Neural cell (in vitro differentiated cells): ENCODE data around the gene CA6. TPM values are rescaled to one million over a fixed set of nuclear protein-coding genes. Genes with fewer than 3 reads are reported as not detected.
"Not testable (repeated sequence)": the region's sequence is repeated elsewhere in the genome, so short reads cannot be mapped to it uniquely, and the experiment has no call there.

Experiments
- H2AFZ ChIP-seq: fragments of 200-600, 300-800 bp; sonication (generic), shearing (Covaris generic); 2 replicates; pipeline ENCODE4 v1.6.0; 2014; ENCODE audit warnings: low read depth, mild to moderate bottlenecking, antibody characterized with exemption, low read length, moderate library complexity
- H3F3A ChIP-seq: fragments of 200-600 bp; shearing (Covaris generic); 2 replicates; pipeline ENCODE4 v1.6.1; 2016; ENCODE audit warnings: mild to moderate bottlenecking, moderate library complexity, mixed read lengths, antibody characterized with exemption, low read length; ENCODE audit not compliant: insufficient read depth, poor library complexity, severe bottlenecking
- H3K27ac ChIP-seq: fragments of 200-600, 300-800 bp; sonication (generic), shearing (Covaris generic); 2 replicates; pipeline ENCODE4 v1.5.1; 2014; ENCODE audit warnings: mild to moderate bottlenecking, low read length, moderate library complexity
- H3K27me3 ChIP-seq: fragments of 300-800, 200-600 bp; sonication (generic), shearing (Covaris generic); 2 replicates; pipeline ENCODE4 v1.6.0; 2014; ENCODE audit warnings: mild to moderate bottlenecking, low read depth, low read length, moderate library complexity; ENCODE audit not compliant: insufficient read depth
- H3K36me3 ChIP-seq: fragments of 300-800, 200-600 bp; sonication (generic), shearing (Covaris generic); 2 replicates; pipeline ENCODE4 v1.5.1; 2014; ENCODE audit warnings: mild to moderate bottlenecking, antibody characterized with exemption, low read length, moderate library complexity; ENCODE audit not compliant: insufficient read depth
- H3K4me2 ChIP-seq: fragments of 300-800, 200-600 bp; sonication (generic), shearing (Covaris generic); 2 replicates; pipeline ENCODE4 v1.6.0; 2014; ENCODE audit warnings: mild to moderate bottlenecking, low read length
- H3K4me3 ChIP-seq: fragments of 300-800, 200-600 bp; sonication (generic), shearing (Covaris generic); 2 replicates; pipeline ENCODE4 v1.5.1; 2014; ENCODE audit warnings: mild to moderate bottlenecking, low read length, moderate library complexity
- H3K79me2 ChIP-seq: fragments of 200-600 bp; shearing (Covaris generic); replicated peaks from 2 replicates; pipeline ENCODE4 v1.6.0; 2014; ENCODE audit warnings: mild to moderate bottlenecking, low read length, moderate library complexity; ENCODE audit not compliant: insufficient read depth
- H3K9ac ChIP-seq: fragments of 300-800, 200-600 bp; sonication (generic), shearing (Covaris generic); 2 replicates; pipeline ENCODE4 v1.6.1; 2016; ENCODE audit warnings: mild to moderate bottlenecking, low read length, mixed read lengths
- H3K9me2 ChIP-seq: fragments of 200-600 bp; shearing (Covaris generic); 2 replicates; pipeline ENCODE4 v1.6.1; 2016; ENCODE audit warnings: mild to moderate bottlenecking, low read length, mixed read lengths; ENCODE audit not compliant: insufficient read depth
- H3K9me3 ChIP-seq: fragments of 200-600, 300-800 bp; sonication (generic), shearing (Covaris generic); 2 replicates; pipeline ENCODE4 v1.6.1; 2016; ENCODE audit warnings: mild to moderate bottlenecking, mixed run types, low read length, moderate library complexity, mixed read lengths
- H4K20me1 ChIP-seq: fragments of 200-600 bp; shearing (Covaris generic); 2 replicates; pipeline ENCODE4 v1.6.1; 2016; ENCODE audit warnings: mild to moderate bottlenecking, mixed run types; ENCODE audit not compliant: insufficient read depth
- EP300 ChIP-seq: fragments of 450-650 bp; conservative IDR thresholded peaks from 2 replicates; pipeline ENCODE4 v1.6.1; 2014; ENCODE audit warnings: antibody characterized with exemption, mild to moderate bottlenecking, moderate library complexity; ENCODE audit not compliant: poor library complexity, severe bottlenecking
- EZH2 ChIP-seq: fragments of 200-600, 300-800 bp; shearing (Covaris generic), sonication (generic); IDR thresholded peaks from 2 replicates; pipeline ENCODE4 v1.6.1; 2014; ENCODE audit warnings: antibody characterized with exemption, low read length, borderline replicate concordance, mild to moderate bottlenecking; ENCODE audit not compliant: insufficient read depth, poor library complexity, severe bottlenecking
- MXI1 ChIP-seq: fragments of 450-650 bp; conservative IDR thresholded peaks from 2 replicates; pipeline ENCODE4 v1.6.1; 2014; ENCODE audit warnings: antibody characterized with exemption, mild to moderate bottlenecking; ENCODE audit not compliant: poor library complexity, severe bottlenecking
- POLR2AphosphoS5 ChIP-seq: IDR thresholded peaks from 2 replicates; pipeline ENCODE4 v1.6.1; 2012
- RAD21 ChIP-seq: fragments of 450-650 bp; conservative IDR thresholded peaks from 2 replicates; pipeline ENCODE4 v1.6.1; 2014; ENCODE audit warnings: antibody characterized with exemption, mild to moderate bottlenecking, moderate library complexity
- SMC3 ChIP-seq: fragments of 450-650 bp; conservative IDR thresholded peaks from 2 replicates; pipeline ENCODE4 v1.6.1; 2014; ENCODE audit warnings: antibody characterized with exemption, mild to moderate bottlenecking, moderate library complexity; ENCODE audit not compliant: poor library complexity
- TAF1 ChIP-seq: IDR thresholded peaks from 2 replicates; pipeline ENCODE4 v1.6.1; 2012; ENCODE audit warnings: low read depth
- polyA plus RNA-seq: library from polyadenylated mRNA; depleted of rRNA; stranded (reverse); fragments of >200 nt; gene quantifications from 2 replicates; pipeline ENCODE4 v1.2.3, GENCODE V29; 2014
- TF ChIP-seq, protein P1 (sequence below): IDR thresholded peaks from 2 replicates; pipeline ENCODE4 v1.6.1; 2012; ENCODE audit warnings: borderline replicate concordance
- TF ChIP-seq, protein P2 (sequence below): fragments of 450-650 bp; IDR thresholded peaks from 2 replicates; pipeline ENCODE4 v1.5.1; 2014; ENCODE audit warnings: antibody characterized with exemption, mild to moderate bottlenecking, moderate library complexity; ENCODE audit not compliant: poor library complexity, severe bottlenecking

The CA6 gene
- polyA plus RNA-seq, 1 donor from 2014 or later = not detected

DNA sequence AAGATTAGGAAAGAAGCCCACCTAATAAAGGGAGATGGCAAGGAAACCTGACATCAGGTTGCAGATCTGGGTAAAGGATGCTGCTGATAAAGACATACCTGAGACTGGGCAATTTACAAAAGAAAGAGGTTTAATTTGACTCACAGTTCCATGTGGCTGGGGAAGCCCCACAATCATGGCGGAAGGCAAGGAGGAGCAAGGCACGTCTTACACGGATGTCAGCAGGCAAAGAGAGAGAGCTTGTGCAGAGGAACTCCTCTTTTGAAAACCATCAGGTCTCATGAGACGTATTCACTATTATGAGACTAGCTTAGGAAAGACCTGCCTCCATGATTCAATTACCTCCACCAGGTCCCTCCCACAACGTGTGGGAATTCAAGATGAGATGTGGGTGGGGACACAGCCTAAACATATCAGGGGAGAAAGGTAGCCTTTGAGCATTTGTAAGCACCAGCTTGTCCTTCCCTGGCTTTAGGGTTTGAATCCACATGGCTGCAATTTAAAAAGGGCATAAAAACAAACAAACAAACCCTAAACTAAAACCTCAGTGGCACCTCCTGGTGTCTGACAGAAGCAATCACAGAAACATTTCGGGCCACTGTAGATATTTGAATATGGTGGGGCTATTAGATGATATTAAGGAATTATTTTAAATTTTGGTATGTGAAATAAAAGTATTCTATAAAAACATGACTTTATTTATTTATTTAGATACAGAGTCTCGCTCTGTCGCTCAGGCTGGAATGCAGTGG is 47.4 kb downstream of the CA6 start:
- no peaks in the 10 kb centered on the region for H3F3A ChIP-seq
- no peaks in the 10 kb centered on the region for H4K20me1 ChIP-seq
- H2AFZ ChIP-seq = no peak overlapping the region
- H3K27me3 ChIP-seq = no peaks in the 10 kb centered on the region
- H3K9me3 ChIP-seq = no peaks in the 10 kb centered on the region
- no peaks in the 10 kb centered on the region for H3K36me3 ChIP-seq
- no peaks in the 10 kb centered on the region for H3K9me2 ChIP-seq
- no peak overlapping the region for H3K4me2 ChIP-seq
- H3K4me3 ChIP-seq = no peak overlapping the region
- TF ChIP-seq EZH2 (no peak), RAD21 (no peak), TAF1 (no peak), MXI1 (no peak), POLR2AphosphoS5 (no peak), SMC3 (no peak), EP300 (no peak)
- TF ChIP-seq, protein P1, sequence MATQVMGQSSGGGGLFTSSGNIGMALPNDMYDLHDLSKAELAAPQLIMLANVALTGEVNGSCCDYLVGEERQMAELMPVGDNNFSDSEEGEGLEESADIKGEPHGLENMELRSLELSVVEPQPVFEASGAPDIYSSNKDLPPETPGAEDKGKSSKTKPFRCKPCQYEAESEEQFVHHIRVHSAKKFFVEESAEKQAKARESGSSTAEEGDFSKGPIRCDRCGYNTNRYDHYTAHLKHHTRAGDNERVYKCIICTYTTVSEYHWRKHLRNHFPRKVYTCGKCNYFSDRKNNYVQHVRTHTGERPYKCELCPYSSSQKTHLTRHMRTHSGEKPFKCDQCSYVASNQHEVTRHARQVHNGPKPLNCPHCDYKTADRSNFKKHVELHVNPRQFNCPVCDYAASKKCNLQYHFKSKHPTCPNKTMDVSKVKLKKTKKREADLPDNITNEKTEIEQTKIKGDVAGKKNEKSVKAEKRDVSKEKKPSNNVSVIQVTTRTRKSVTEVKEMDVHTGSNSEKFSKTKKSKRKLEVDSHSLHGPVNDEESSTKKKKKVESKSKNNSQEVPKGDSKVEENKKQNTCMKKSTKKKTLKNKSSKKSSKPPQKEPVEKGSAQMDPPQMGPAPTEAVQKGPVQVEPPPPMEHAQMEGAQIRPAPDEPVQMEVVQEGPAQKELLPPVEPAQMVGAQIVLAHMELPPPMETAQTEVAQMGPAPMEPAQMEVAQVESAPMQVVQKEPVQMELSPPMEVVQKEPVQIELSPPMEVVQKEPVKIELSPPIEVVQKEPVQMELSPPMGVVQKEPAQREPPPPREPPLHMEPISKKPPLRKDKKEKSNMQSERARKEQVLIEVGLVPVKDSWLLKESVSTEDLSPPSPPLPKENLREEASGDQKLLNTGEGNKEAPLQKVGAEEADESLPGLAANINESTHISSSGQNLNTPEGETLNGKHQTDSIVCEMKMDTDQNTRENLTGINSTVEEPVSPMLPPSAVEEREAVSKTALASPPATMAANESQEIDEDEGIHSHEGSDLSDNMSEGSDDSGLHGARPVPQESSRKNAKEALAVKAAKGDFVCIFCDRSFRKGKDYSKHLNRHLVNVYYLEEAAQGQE = no peak
- TF ChIP-seq, protein P2, sequence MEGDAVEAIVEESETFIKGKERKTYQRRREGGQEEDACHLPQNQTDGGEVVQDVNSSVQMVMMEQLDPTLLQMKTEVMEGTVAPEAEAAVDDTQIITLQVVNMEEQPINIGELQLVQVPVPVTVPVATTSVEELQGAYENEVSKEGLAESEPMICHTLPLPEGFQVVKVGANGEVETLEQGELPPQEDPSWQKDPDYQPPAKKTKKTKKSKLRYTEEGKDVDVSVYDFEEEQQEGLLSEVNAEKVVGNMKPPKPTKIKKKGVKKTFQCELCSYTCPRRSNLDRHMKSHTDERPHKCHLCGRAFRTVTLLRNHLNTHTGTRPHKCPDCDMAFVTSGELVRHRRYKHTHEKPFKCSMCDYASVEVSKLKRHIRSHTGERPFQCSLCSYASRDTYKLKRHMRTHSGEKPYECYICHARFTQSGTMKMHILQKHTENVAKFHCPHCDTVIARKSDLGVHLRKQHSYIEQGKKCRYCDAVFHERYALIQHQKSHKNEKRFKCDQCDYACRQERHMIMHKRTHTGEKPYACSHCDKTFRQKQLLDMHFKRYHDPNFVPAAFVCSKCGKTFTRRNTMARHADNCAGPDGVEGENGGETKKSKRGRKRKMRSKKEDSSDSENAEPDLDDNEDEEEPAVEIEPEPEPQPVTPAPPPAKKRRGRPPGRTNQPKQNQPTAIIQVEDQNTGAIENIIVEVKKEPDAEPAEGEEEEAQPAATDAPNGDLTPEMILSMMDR = no peak
- no peak overlapping the region for H3K9ac ChIP-seq
- H3K27ac ChIP-seq = no peak overlapping the region
- no peaks in the 10 kb centered on the region for H3K79me2 ChIP-seq

DNA sequence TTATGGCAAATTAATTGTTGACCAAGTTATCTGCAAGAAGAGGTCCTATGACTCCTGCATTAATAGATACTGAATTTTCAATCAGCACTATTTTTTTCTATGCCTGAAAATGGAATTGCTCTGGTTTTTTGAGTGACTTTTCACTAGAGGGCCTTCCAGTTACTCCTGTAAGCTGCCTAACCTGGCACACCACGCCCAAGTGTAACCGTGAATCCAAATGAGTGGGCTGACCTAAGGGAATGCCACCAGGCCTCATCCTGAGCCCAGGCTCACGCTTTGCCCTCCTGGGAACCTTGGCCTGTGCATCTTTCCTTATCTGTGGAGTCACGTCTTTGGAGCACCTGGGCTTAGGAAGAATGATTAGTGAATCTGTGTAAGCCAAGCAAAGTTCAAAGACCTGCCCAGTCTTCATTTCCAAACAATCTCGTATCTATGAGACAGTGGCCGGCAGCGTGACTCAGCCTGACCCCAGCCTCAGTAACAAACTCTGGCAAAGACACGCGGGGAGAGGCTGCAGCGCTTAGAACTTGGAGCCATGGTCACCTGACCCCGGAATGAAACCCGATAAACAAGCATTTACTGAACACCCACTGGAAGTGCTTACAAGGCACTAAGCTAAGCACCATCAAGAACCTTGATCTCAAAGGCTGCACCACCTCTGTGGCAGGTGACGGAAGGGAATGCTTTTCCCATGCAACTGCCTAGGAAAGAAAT is 48.5 kb downstream of the CA6 start:
- H3K9ac ChIP-seq, H3F3A ChIP-seq, H3K4me3 ChIP-seq, H3K9me3 ChIP-seq, H4K20me1 ChIP-seq, H3K9me2 ChIP-seq, H3K79me2 ChIP-seq, H2AFZ ChIP-seq, H3K27me3 ChIP-seq, H3K36me3 ChIP-seq, H3K4me2 ChIP-seq, H3K27ac ChIP-seq: not testable (repeated sequence)

DNA sequence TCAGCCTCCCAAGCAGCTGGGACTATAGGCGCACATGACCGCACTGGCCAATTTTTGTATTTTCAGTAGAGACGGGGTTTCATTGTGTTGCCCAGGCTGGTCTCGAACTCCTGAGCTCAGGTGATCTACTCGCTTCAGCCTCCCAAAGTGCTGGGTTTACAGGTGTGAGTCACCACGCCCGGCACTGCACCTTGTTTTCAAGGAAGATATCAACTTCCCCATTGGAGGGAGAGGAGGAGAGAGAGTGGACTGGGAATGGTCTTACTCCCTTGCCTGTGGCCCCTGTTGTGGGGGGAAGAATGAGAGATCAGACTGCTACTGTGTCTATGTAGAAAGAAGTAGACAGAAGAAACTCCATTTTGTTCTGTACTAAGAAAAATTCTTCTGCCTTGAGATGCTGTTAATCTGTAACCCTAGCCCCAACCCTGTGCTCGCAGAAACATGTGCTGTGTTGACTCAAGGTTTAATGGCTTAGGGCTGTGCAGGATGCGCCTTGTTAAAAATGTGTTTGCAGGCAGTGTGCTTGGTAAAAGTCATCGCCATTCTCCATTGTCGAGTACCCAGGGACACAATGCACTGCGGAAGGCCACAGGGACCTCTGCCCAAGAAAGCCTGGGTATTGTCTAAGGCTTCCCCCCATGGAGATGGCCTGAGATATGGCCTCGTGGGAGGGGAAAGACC is 56.0 kb downstream of the CA6 start:
- H3K27ac ChIP-seq, H3K9me2 ChIP-seq, H3K4me3 ChIP-seq, H4K20me1 ChIP-seq, H3K9me3 ChIP-seq, H3K79me2 ChIP-seq, H3K27me3 ChIP-seq, H3K4me2 ChIP-seq, H3K36me3 ChIP-seq, H3F3A ChIP-seq, H3K9ac ChIP-seq, H2AFZ ChIP-seq: not testable (repeated sequence)

DNA sequence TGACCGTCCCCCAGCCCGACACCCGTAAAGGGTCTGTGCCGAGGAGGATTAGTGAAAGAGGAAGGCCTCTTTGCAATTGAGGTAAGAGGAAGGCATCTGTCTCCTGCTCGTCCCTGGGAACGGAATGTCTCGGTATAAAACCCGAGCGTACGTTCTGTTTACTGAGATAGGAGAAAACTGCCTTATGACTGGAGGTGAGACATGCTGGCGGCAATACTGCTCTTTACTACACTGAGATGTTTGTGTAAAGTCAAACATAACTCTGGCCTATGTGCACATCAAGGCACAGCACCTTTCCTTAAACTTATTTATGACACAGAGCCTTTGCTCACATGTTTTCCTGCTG is 56.5 kb downstream of the CA6 start:
- not testable (repeated sequence) for H3K4me3 ChIP-seq, H2AFZ ChIP-seq, H3K79me2 ChIP-seq, H3K9me2 ChIP-seq, H3F3A ChIP-seq, H3K9ac ChIP-seq, H3K36me3 ChIP-seq, H3K27ac ChIP-seq, H3K9me3 ChIP-seq, H3K27me3 ChIP-seq, H3K4me2 ChIP-seq, H4K20me1 ChIP-seq
